GM23248 (cell line): ENCODE results near the gene SCRN3. TPM values are rescaled to one million over a fixed set of nuclear protein-coding genes. Genes with fewer than 3 reads are reported as not detected.
A peak's percentile ranks its signal among the peaks of the same experiment; 100 is the strongest.
"Not testable (repeated sequence)": the region's sequence is repeated elsewhere in the genome, so short reads cannot be mapped to it uniquely, and the experiment has no call there.

Source experiments
- DNase-seq: peaks from one replicate; pipeline ENCODE4 v3.0.0-alpha.2; 2015
- H2AFZ ChIP-seq: fragments of 200-600 bp; sonication (generic); 2 replicates; pipeline ENCODE4 v1.6.1; 2016; ENCODE audit warnings: antibody characterized with exemption
- H3F3A ChIP-seq: fragments of 200-600 bp; sonication (generic); 2 replicates; pipeline ENCODE4 v1.6.1; 2016; ENCODE audit warnings: mild to moderate bottlenecking, antibody characterized with exemption, mixed run types; ENCODE audit not compliant: insufficient read depth
- H3K27ac ChIP-seq: fragments of 200-600 bp; sonication (generic); 2 replicates; pipeline ENCODE4 v1.5.1; 2016; ENCODE audit warnings: mild to moderate bottlenecking
- H3K27me3 ChIP-seq: fragments of 200-600 bp; sonication (generic); replicated peaks from 2 replicates; pipeline ENCODE4 v1.6.1; 2016; ENCODE audit warnings: mild to moderate bottlenecking; ENCODE audit not compliant: insufficient read depth
- H3K36me3 ChIP-seq: fragments of 200-600 bp; sonication (generic); 2 replicates; pipeline ENCODE4 v1.6.1; 2016; ENCODE audit warnings: low read depth, mild to moderate bottlenecking
- H3K4me1 ChIP-seq: fragments of 200-600 bp; sonication (generic); 2 replicates; pipeline ENCODE4 v1.6.1; 2016; ENCODE audit warnings: mild to moderate bottlenecking; ENCODE audit not compliant: insufficient read depth
- H3K4me2 ChIP-seq: fragments of 200-600 bp; sonication (generic); one replicate; pipeline ENCODE4 v1.6.1; 2016; ENCODE audit warnings: mild to moderate bottlenecking; ENCODE audit not compliant: unreplicated experiment
- H3K4me3 ChIP-seq: fragments of 200-600 bp; sonication (generic); 2 replicates; pipeline ENCODE4 v1.5.1; 2016; ENCODE audit warnings: mild to moderate bottlenecking
- H3K79me2 ChIP-seq: fragments of 200-600 bp; sonication (generic); 2 replicates; pipeline ENCODE4 v1.6.1; 2016; ENCODE audit warnings: mild to moderate bottlenecking; ENCODE audit not compliant: insufficient read depth
- H3K9ac ChIP-seq: fragments of 200-600 bp; sonication (generic); 2 replicates; pipeline ENCODE4 v1.6.1; 2016; ENCODE audit warnings: mild to moderate bottlenecking
- H3K9me2 ChIP-seq: fragments of 200-600 bp; sonication (generic); 2 replicates; pipeline ENCODE4 v1.6.1; 2016; ENCODE audit warnings: mixed run types, mild to moderate bottlenecking, moderate library complexity; ENCODE audit not compliant: insufficient read depth
- H3K9me3 ChIP-seq: fragments of 200-600 bp; sonication (generic); one replicate; pipeline ENCODE4 v1.6.1; 2017; ENCODE audit warnings: low read depth
- H4K20me1 ChIP-seq: fragments of 200-600 bp; sonication (generic); 2 replicates; pipeline ENCODE4 v1.6.0; 2016; ENCODE audit not compliant: insufficient read depth
- EZH2 ChIP-seq: fragments of 200-600 bp; sonication (generic); IDR thresholded peaks from 2 replicates; pipeline ENCODE4 v1.6.1; 2018; ENCODE audit warnings: antibody characterized with exemption, mild to moderate bottlenecking; ENCODE audit not compliant: insufficient read depth, poor library complexity, severe bottlenecking
- EZH2phosphoT487 ChIP-seq: fragments of 200-600 bp; sonication (generic); IDR thresholded peaks from 2 replicates; pipeline ENCODE4 v1.6.1; 2018; ENCODE audit warnings: antibody characterized with exemption, moderate library complexity, mild to moderate bottlenecking, low read depth; ENCODE audit not compliant: insufficient read depth
- WGBS, 2 experiments: methylation state at CpG; one replicate each; pipeline ENCODE4 v1.1.6; 2015 to 2017; ENCODE audit warnings: low lambda C conversion rate in 2 of 2, low coverage in 1 of 2; ENCODE audit errors: missing lambda C conversion rate in 2 of 2; 5-methylcytosine and 5-hydroxymethylcytosine counted together
- in situ Hi-C: fragments of 300-500 bp; cut with MboI; formaldehyde crosslinking; loops from 2 replicates; pipeline ENCODE4 v1.15.0; 2020
- polyA plus RNA-seq: library from polyadenylated mRNA; unstranded; fragments of >200 nt; fragmentation: Nextera tagmentation; extraction: Ambion mirVana; gene quantifications from 2 replicates; pipeline ENCODE4 v1.2.1, GENCODE V29; 2016
- total RNA-seq: library from RNA; depleted of rRNA; stranded (reverse); fragments of >200 nt; shearing (Covaris generic); gene quantifications from 2 replicates; pipeline ENCODE4 v1.2.3, GENCODE V29; 2014

SCRN3 gene
- total and polyA plus RNA-seq, 2 experiments from 2014 or later, result 17.3 to 19.1 TPM

GRCh38 chr2:174365571-174365970 is 30.0 kb upstream of the SCRN3 start:
- TF ChIP-seq EZH2phosphoT487 (no peak), EZH2 (no peak)
- Histone ChIP-seq H3F3A (no peaks in the 10 kb centered on the region), H2AFZ (no peak overlapping the region), H3K27ac (no peak overlapping the region), H3K4me2 (no peak overlapping the region), H3K36me3 (peaks cover 20% of the 10 kb centered on the region; the same call in 1 of the 2 replicates), H3K9ac (no peak overlapping the region), H3K9me2 (no peaks in the 10 kb centered on the region), H4K20me1 (no peaks in the 10 kb centered on the region), H3K4me3 (no peak overlapping the region), H3K27me3 (no peaks in the 10 kb centered on the region), H3K79me2 (no peaks in the 10 kb centered on the region; the same call in 1 of the 2 replicates), H3K4me1 (no peaks in the 10 kb centered on the region), H3K9me3 (no peaks in the 10 kb centered on the region)
- in situ Hi-C loops, result no loop called here
- 34 to 47% methylated on average over 2 of the region's 2 CpGs for WGBS, 2 experiments
- no peak for DNase-seq

GRCh38 chr2:174368691-174369090 is 26.8 kb upstream of the SCRN3 start:
- no peaks in the 10 kb centered on the region for H3K9me3 ChIP-seq
- in situ Hi-C loops, result no loop called here
- no peaks in the 10 kb centered on the region for H4K20me1 ChIP-seq
- peaks cover 32% of the 10 kb centered on the region for H3K36me3 ChIP-seq
- 39 to 57% methylated on average over 1 of the region's 1 CpG for WGBS, 2 experiments
- H3K4me2 ChIP-seq, result no peak overlapping the region
- TF ChIP-seq EZH2 (no peak), EZH2phosphoT487 (no peak)
- no peaks in the 10 kb centered on the region for H3K9me2 ChIP-seq
- no peak overlapping the region for H3K9ac ChIP-seq
- no peak overlapping the region for H3K4me3 ChIP-seq
- no peak overlapping the region for H2AFZ ChIP-seq
- H3F3A ChIP-seq, result no peaks in the 10 kb centered on the region
- no peak overlapping the region for H3K27ac ChIP-seq
- no peak for DNase-seq
- H3K27me3 ChIP-seq, result no peaks in the 10 kb centered on the region
- H3K79me2 ChIP-seq, result no peaks in the 10 kb centered on the region; the same call in 1 of the 2 replicates
- H3K4me1 ChIP-seq, result no peaks in the 10 kb centered on the region

GRCh38 chr2:174376967-174377366 is 18.6 kb upstream of the SCRN3 start:
- Histone ChIP-seq H3K4me3 (no peak overlapping the region), H3K36me3 (peaks cover 71% of the 10 kb centered on the region), H3K4me1 (no peaks in the 10 kb centered on the region), H3K9me2 (no peaks in the 10 kb centered on the region), H2AFZ (no peak overlapping the region), H3K27me3 (no peaks in the 10 kb centered on the region), H3K27ac (no peak overlapping the region), H3K9me3 (no peaks in the 10 kb centered on the region), H3K9ac (no peak overlapping the region), H3K79me2 (peaks cover 20% of the 10 kb centered on the region; the same call in 1 of the 2 replicates), H4K20me1 (no peaks in the 10 kb centered on the region), H3F3A (no peaks in the 10 kb centered on the region), H3K4me2 (no peak overlapping the region)
- TF ChIP-seq EZH2 (no peak), EZH2phosphoT487 (no peak)
- WGBS, 2 experiments, result 75 to 79% methylated on average over 2 of the region's 2 CpGs
- peak; percentile 54 for DNase-seq
- in situ Hi-C loops, result no loop called here

- Histone ChIP-seq H3F3A (no peaks in the 10 kb centered on the region), H3K4me2 (no peak overlapping the region), H4K20me1 (no peaks in the 10 kb centered on the region), H3K4me3 (no peak overlapping the region), H3K27ac (no peak overlapping the region), H2AFZ (no peak overlapping the region), H3K4me1 (no peaks in the 10 kb centered on the region), H3K79me2 (peaks cover 77% of the 10 kb centered on the region), H3K27me3 (no peaks in the 10 kb centered on the region), H3K9me2 (no peaks in the 10 kb centered on the region), H3K36me3 (peaks cover 57% of the 10 kb centered on the region), H3K9me3 (no peaks in the 10 kb centered on the region), H3K9ac (no peak overlapping the region)
- no peak for TF ChIP-seq EZH2
- TF ChIP-seq EZH2phosphoT487, result no peak
- in situ Hi-C loops, result no loop called here
- no peak for DNase-seq
- WGBS, 2 experiments, result 90 to 100% methylated on average over 1 of the region's 1 CpG
Measured at GRCh38 chr2:174383796-174384195, 11.7 kb upstream of the SCRN3 start.

- no peaks in the 10 kb centered on the region for H3K4me1 ChIP-seq
- TF ChIP-seq EZH2phosphoT487 (no peak), EZH2 (no peak)
- H3K4me2 ChIP-seq, result no peak overlapping the region
- in situ Hi-C loops, result no loop called here
- H2AFZ ChIP-seq, result no peak overlapping the region
- H3K9me3 ChIP-seq, result no peaks in the 10 kb centered on the region
- H3K79me2 ChIP-seq, result peaks cover 91% of the 10 kb centered on the region
- no peak overlapping the region for H3K27ac ChIP-seq
- H3K4me3 ChIP-seq, result no peak overlapping the region
- no peaks in the 10 kb centered on the region for H3K9me2 ChIP-seq
- no peak overlapping the region for H3K9ac ChIP-seq
- WGBS, 2 experiments, result 84 to 93% methylated on average over 3 of the region's 3 CpGs
- H4K20me1 ChIP-seq, result no peaks in the 10 kb centered on the region
- DNase-seq, result no peak
- no peaks in the 10 kb centered on the region for H3F3A ChIP-seq
- no peaks in the 10 kb centered on the region for H3K27me3 ChIP-seq
- peaks cover 45% of the 10 kb centered on the region for H3K36me3 ChIP-seq
Measured at GRCh38 chr2:174385201-174385600, 10.3 kb upstream of the SCRN3 start.

GRCh38 chr2:174388706-174389105 is 6.8 kb upstream of the SCRN3 start:
- in situ Hi-C loops, H3F3A ChIP-seq, H3K4me3 ChIP-seq, H3K9me2 ChIP-seq, H4K20me1 ChIP-seq, H3K4me2 ChIP-seq, H3K27ac ChIP-seq, H2AFZ ChIP-seq, H3K27me3 ChIP-seq, DNase-seq, H3K9ac ChIP-seq, H3K9me3 ChIP-seq: not testable (repeated sequence)
- 86 to 92% methylated on average over 3 of the region's 3 CpGs for WGBS, 2 experiments
- Histone ChIP-seq H3K36me3 (peaks cover 36% of the 10 kb centered on the region), H3K4me1 (peaks cover 10% of the 10 kb centered on the region), H3K79me2 (peaks cover 100% of the 10 kb centered on the region)
